GM18508 (cell line): ENCODE measurements around the gene ARGFX.
"Not testable (repeated sequence)": the region's sequence is repeated elsewhere in the genome, so short reads cannot be mapped to it uniquely, and the experiment has no call there.

Source experiments
- ATAC-seq: cut with Tn5 transposase; IDR thresholded peaks from one replicate; pipeline ENCODE4 v1.9.1; 2021; ENCODE audit warnings: moderate number of reproducible peaks; ENCODE audit not compliant: insufficient read depth, unreplicated experiment

The ARGFX gene

DNA sequence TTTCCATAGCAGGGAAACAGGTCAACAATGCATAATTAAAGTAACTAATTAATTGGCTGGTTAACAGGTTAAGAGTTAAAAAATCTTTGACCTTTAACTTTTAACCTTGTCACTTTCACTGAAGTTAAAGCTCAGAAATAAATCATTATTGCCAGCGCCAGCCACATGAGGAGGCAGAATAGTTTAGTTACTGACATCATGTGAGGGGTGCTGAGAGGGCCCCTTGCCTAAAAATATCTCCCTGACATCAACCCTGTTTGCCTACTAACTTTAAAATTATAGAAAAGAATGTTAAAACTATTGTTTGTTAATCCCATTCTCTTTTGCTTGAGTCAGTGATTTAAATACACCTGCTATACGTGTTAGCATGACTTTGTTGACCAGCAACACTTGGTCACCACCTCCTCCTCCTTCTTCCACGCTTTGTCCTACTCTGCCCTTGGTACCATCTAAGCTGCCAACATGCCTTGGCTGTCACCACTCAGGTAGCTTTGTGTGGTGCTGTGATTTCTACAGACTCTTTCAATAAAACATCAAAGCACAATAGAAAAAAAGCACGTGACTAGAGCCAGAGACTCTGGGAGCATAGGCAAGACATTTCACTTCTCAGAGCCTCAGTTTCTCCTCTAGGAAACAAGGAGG lies 28.1 kb downstream of the ARGFX start:
- no peak for ATAC-seq

DNA sequence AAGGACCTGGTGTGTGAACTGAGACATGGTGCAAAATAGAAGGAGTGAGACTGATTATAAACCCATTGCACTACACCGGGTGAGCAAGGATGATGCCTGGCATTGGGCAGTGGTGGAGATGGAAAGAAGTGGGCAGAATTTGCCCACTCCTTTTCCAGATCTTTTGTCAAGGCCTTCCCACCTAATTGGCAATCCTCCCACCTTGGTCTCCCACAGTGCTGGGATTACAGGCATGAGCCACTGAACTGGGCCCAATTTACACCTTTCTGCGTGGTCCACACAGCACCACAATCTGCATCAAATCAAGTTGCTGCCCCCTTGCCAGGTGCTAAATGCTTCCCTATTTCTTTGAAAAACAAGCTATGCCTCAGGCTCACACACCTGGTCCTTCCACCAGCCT lies 30.8 kb downstream of the ARGFX start:
- no peak for ATAC-seq

DNA sequence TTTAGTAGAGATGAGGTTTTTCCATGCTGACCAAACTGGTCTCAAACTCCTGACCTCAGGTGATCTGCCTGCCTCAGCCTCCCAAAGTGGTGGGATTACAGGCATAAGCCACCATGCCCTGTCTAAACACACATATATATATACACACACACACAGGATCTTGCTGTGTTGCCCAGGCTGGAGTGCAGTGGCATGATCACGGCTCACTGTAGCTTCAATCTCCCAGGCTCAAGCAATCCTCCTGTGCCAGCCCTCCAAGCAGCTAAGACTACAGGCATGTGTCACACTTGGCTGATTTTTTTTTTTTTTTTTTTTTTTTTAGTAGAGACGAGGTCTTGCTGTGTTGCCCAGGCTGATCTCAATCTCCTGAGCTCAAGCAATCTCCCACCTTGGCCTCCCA lies 32.2 kb downstream of the ARGFX start:
- ATAC-seq, result not testable (repeated sequence)

DNA sequence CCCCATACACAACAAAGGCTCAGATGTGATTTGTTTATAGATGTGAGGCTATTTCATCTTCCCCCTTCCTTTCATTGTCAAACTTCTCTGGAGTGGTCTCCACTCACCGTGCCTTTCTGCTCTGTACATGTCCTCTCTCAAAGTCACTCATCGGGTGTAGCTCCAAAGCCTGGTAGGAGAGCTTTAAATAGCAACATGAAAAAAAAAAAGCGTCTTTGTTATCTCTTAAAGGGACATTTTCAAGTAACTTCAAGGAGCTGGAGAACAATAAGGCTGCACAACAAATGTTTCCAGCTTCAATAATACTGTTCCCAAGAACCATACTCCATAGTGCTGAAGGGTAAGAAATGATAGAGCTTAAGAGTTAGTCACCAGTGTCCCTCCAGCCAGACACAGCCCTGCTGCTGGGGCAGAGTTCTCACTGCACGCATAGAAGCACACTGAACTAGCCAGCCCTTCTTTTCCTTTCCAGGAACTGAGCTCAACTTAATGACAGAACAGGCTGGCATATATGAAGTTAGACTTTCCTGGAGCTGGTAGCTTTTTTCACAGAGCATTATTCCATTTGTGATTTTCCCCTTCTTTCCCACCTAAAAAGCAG lies 33.6 kb downstream of the ARGFX start:
- no peak for ATAC-seq

DNA sequence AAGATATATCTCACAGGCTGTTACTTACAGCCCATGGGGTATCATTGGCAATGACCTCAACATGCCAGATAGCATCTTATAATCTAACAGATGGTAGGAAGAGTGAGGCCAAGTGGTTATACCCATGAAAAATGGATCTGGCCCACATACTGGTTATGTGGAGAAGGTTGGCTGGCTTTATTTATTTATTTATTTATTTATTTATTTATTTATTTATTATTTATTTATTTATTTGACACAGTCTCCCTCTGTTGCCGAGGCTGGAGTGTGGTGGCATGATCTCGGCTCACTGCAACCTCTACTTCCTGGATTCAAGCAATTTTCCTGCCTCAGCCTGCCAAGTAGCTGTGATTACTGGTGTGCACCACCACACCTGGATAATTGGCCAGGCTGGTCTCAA lies 37.0 kb downstream of the ARGFX start:
- no peak for ATAC-seq

DNA sequence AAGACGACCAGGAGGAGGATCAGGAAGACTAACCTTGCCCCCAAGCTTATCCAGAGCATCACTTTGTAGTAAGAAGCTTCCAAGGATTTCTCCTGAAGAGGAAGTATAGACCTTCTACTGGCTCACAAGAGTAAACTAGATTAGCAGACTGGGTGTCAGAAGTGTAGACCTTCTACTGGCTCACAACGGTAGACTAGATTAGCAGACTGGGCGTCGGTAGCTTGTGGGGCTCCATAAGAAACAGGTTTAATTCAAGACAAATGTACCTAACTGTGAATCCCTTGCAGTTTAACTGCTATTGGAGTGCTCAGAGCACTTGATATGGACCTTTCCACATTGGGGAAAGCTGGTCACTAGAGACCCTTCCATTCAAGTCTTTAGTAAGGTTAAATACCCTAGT lies 38.4 kb downstream of the ARGFX start:
- no peak for ATAC-seq
